Suprapubic skin (tissue), 4 donors: Measurements from ENCODE around the gene PACRG. TPM values are rescaled to one million over a fixed set of nuclear protein-coding genes. Genes with fewer than 3 reads are reported as not detected.

Experiments used
- DNase-seq, 2 donors: peaks; one replicate each; pipeline ENCODE4 v3.0.0-alpha.2; 2019; ENCODE audit warnings: low spot score in 2 of 2
- H3K27ac ChIP-seq: fragments of 200-600 bp; sonication (generic); one replicate; pipeline ENCODE4 v1.5.1; 2019
- H3K27me3 ChIP-seq: fragments of 200-600 bp; sonication (generic); one replicate; pipeline ENCODE4 v1.5.1; 2019
- H3K36me3 ChIP-seq: fragments of 200-600 bp; sonication (generic); one replicate; pipeline ENCODE4 v1.5.1; 2019
- H3K4me1 ChIP-seq: fragments of 200-600 bp; sonication (generic); one replicate; pipeline ENCODE4 v1.5.1; 2019
- H3K4me3 ChIP-seq: fragments of 200-600 bp; sonication (generic); one replicate; pipeline ENCODE4 v1.5.1; 2019; ENCODE audit warnings: mild to moderate bottlenecking
- H3K9me3 ChIP-seq: fragments of 200-600 bp; sonication (generic); one replicate; pipeline ENCODE4 v1.5.1; 2019
- CTCF ChIP-seq, 2 donors: fragments of 200-600 bp in 1 of 2; fragments of 450-650 bp in 1 of 2; sonication (generic) in 1 of 2; IDR thresholded peaks; one replicate each; pipeline ENCODE4 v1.5.1; 2016 to 2019; ENCODE audit warnings: antibody characterized with exemption in 2 of 2, mild to moderate bottlenecking in 1 of 2, moderate library complexity in 1 of 2
- EP300 ChIP-seq: sonication (generic); formaldehyde crosslinking; IDR thresholded peaks from one replicate; pipeline ENCODE4 v1.6.1; 2017; ENCODE audit warnings: antibody characterized with exemption
- POLR2A ChIP-seq, 2 donors: fragments of 450-650 bp; IDR thresholded peaks; one replicate each; pipeline ENCODE4 v1.6.1; 2017; ENCODE audit warnings: antibody characterized with exemption in 2 of 2, mild to moderate bottlenecking in 2 of 2, moderate library complexity in 2 of 2
- POLR2AphosphoS5 ChIP-seq, 3 donors: sonication (generic); formaldehyde crosslinking; IDR thresholded peaks; one replicate each; pipeline ENCODE4 v1.6.1; 2017; ENCODE audit warnings: antibody characterized with exemption in 3 of 3
- WGBS: methylation state at CpG from one replicate; pipeline ENCODE4 v1.1.5; 2018; 5-methylcytosine and 5-hydroxymethylcytosine counted together
- total RNA-seq, 4 donors: library from RNA; depleted of rRNA; stranded (reverse); fragments of >200 nt; gene quantifications; one replicate each; pipeline ENCODE4 v1.1.0, GENCODE V29; 2016

The PACRG gene
- total RNA-seq, 4 donors from 2014 or later: 1.1 to 2.3 (median 2.0) TPM

- Histone ChIP-seq H3K4me3 (no peak overlapping the region), H3K9me3 (no peaks in the 10 kb centered on the region), H3K27me3 (peaks cover 8% of the 10 kb centered on the region), H3K36me3 (no peaks in the 10 kb centered on the region), H3K27ac (no peak overlapping the region), H3K4me1 (peaks cover 3% of the 10 kb centered on the region)
- WGBS: 77% methylated on average over 9 of the region's 9 CpGs
- TF ChIP-seq EP300 (no peak), CTCF (IDR thresholded peaks at IDR 0.05) (no peak), POLR2AphosphoS5 (IDR thresholded peaks at IDR 0.05) (no peak), POLR2A (IDR thresholded peaks at IDR 0.05) (no peak)
- DNase-seq: no peak
Observed at GRCh38 chr6:163164175-163164900, 436.6 kb downstream of the PACRG start.

GRCh38 chr6:163165155-163165910, 437.6 kb downstream of the PACRG start:
- 88% methylated on average over 21 of the region's 22 CpGs for WGBS
- DNase-seq: no peak
- no peaks in the 10 kb centered on the region for H3K9me3 ChIP-seq
- H3K27me3 ChIP-seq: peaks cover 8% of the 10 kb centered on the region
- no peak for TF ChIP-seq EP300
- no peak for TF ChIP-seq POLR2AphosphoS5 (IDR thresholded peaks at IDR 0.05)
- TF ChIP-seq CTCF (IDR thresholded peaks at IDR 0.05): no peak
- TF ChIP-seq POLR2A (IDR thresholded peaks at IDR 0.05): no peak
- no peak overlapping the region for H3K4me3 ChIP-seq
- H3K27ac ChIP-seq: no peak overlapping the region
- H3K4me1 ChIP-seq: peaks cover 3% of the 10 kb centered on the region
- H3K36me3 ChIP-seq: no peaks in the 10 kb centered on the region

GRCh38 chr6:163165922-163166321, 438.1 kb downstream of the PACRG start:
- Histone ChIP-seq H3K36me3 (no peaks in the 10 kb centered on the region), H3K9me3 (no peaks in the 10 kb centered on the region), H3K4me1 (peaks cover 3% of the 10 kb centered on the region), H3K4me3 (no peak overlapping the region), H3K27ac (no peak overlapping the region), H3K27me3 (peaks cover 8% of the 10 kb centered on the region)
- DNase-seq: no peak
- TF ChIP-seq EP300: no peak
- TF ChIP-seq POLR2AphosphoS5 (IDR thresholded peaks at IDR 0.05): no peak
- TF ChIP-seq CTCF (IDR thresholded peaks at IDR 0.05): no peak
- no peak for TF ChIP-seq POLR2A (IDR thresholded peaks at IDR 0.05)
- 71% methylated on average over 14 of the region's 14 CpGs for WGBS

- H3K9me3 ChIP-seq: no peaks in the 10 kb centered on the region
- no peaks in the 10 kb centered on the region for H3K36me3 ChIP-seq
- no peak overlapping the region for H3K4me3 ChIP-seq
- TF ChIP-seq EP300 (no peak), POLR2AphosphoS5 (IDR thresholded peaks at IDR 0.05) (no peak), POLR2A (IDR thresholded peaks at IDR 0.05) (no peak), CTCF (IDR thresholded peaks at IDR 0.05) (no peak)
- H3K4me1 ChIP-seq: peaks cover 3% of the 10 kb centered on the region
- WGBS: 92% methylated on average over 3 of the region's 3 CpGs
- no peak for DNase-seq
- no peak overlapping the region for H3K27ac ChIP-seq
- H3K27me3 ChIP-seq: peaks cover 8% of the 10 kb centered on the region
Observed at GRCh38 chr6:163166507-163166906, 438.7 kb downstream of the PACRG start.

GRCh38 chr6:163169521-163169920, 441.7 kb downstream of the PACRG start:
- H3K4me3 ChIP-seq: no peak overlapping the region
- no peak for TF ChIP-seq POLR2AphosphoS5 (IDR thresholded peaks at IDR 0.05)
- no peaks in the 10 kb centered on the region for H3K36me3 ChIP-seq
- H3K27me3 ChIP-seq: peaks cover 8% of the 10 kb centered on the region
- no peak overlapping the region for H3K27ac ChIP-seq
- no peak for DNase-seq
- WGBS: 92% methylated on average over 11 of the region's 11 CpGs
- no peaks in the 10 kb centered on the region for H3K4me1 ChIP-seq
- H3K9me3 ChIP-seq: no peaks in the 10 kb centered on the region
